Suprapubic skin (tissue), 4 donors: ENCODE results near the gene LUM. TPM values are rescaled to one million over a fixed set of nuclear protein-coding genes. Genes with fewer than 3 reads are reported as not detected.
A peak's percentile ranks its signal among the peaks of the same experiment; 100 is the strongest.

Source experiments
- DNase-seq, 2 donors: peaks; one replicate each; pipeline ENCODE4 v3.0.0-alpha.2; 2019; ENCODE audit warnings: low spot score in 2 of 2
- H3K27ac ChIP-seq: fragments of 200-600 bp; sonication (generic); one replicate; pipeline ENCODE4 v1.5.1; 2019
- H3K27me3 ChIP-seq: fragments of 200-600 bp; sonication (generic); one replicate; pipeline ENCODE4 v1.5.1; 2019
- H3K36me3 ChIP-seq: fragments of 200-600 bp; sonication (generic); one replicate; pipeline ENCODE4 v1.5.1; 2019
- H3K4me1 ChIP-seq: fragments of 200-600 bp; sonication (generic); one replicate; pipeline ENCODE4 v1.5.1; 2019
- H3K4me3 ChIP-seq: fragments of 200-600 bp; sonication (generic); one replicate; pipeline ENCODE4 v1.5.1; 2019; ENCODE audit warnings: mild to moderate bottlenecking
- H3K9me3 ChIP-seq: fragments of 200-600 bp; sonication (generic); one replicate; pipeline ENCODE4 v1.5.1; 2019
- EP300 ChIP-seq: sonication (generic); formaldehyde crosslinking; IDR thresholded peaks from one replicate; pipeline ENCODE4 v1.6.1; 2017; ENCODE audit warnings: antibody characterized with exemption
- POLR2A ChIP-seq, 2 donors: fragments of 450-650 bp; IDR thresholded peaks; one replicate each; pipeline ENCODE4 v1.6.1; 2017; ENCODE audit warnings: antibody characterized with exemption in 2 of 2, mild to moderate bottlenecking in 2 of 2, moderate library complexity in 2 of 2
- POLR2AphosphoS5 ChIP-seq, 3 donors: sonication (generic); formaldehyde crosslinking; IDR thresholded peaks; one replicate each; pipeline ENCODE4 v1.6.1; 2017; ENCODE audit warnings: antibody characterized with exemption in 3 of 3
- WGBS: methylation state at CpG from one replicate; pipeline ENCODE4 v1.1.5; 2018; 5-methylcytosine and 5-hydroxymethylcytosine counted together
- total RNA-seq, 4 donors: library from RNA; depleted of rRNA; stranded (reverse); fragments of >200 nt; gene quantifications; one replicate each; pipeline ENCODE4 v1.1.0, GENCODE V29; 2016
- TF ChIP-seq, protein P1 (sequence below), 2 donors: fragments of 200-600 bp in 1 of 2; fragments of 450-650 bp in 1 of 2; sonication (generic) in 1 of 2; IDR thresholded peaks; one replicate each; pipeline ENCODE4 v1.5.1; 2016 to 2019; ENCODE audit warnings: antibody characterized with exemption in 2 of 2, mild to moderate bottlenecking in 1 of 2, moderate library complexity in 1 of 2

The LUM gene
- total RNA-seq, 4 donors from 2014 or later, result 7.5 to 26.0 (median 14.1) TPM

DNA sequence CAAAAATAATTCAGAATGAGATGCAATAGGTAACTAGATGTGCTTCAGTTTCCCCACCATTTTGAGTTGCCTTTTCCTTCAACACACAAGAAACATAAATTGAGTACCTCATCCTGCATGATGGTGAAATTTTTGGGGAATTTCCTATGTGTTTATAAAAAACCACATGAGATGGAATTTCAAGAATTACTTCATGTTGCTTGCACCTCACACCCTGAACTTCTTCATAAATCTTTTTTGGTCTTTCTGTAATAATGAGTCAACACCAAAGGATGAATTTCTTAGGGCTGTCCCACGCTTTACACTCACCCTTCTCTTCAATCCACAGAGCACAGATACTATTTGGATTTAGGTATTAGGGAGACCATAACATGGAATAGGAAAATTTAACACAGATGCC is 22.6 kb upstream of the LUM start:
- H3K36me3 ChIP-seq, result no peaks in the 10 kb centered on the region
- H3K27me3 ChIP-seq, result no peaks in the 10 kb centered on the region
- DNase-seq, result no peak
- no peak overlapping the region for H3K27ac ChIP-seq
- no peaks in the 10 kb centered on the region for H3K9me3 ChIP-seq
- TF ChIP-seq POLR2AphosphoS5 (IDR thresholded peaks at IDR 0.05) (no peak), POLR2A (IDR thresholded peaks at IDR 0.05) (no peak), EP300 (no peak)
- TF ChIP-seq, protein P1, sequence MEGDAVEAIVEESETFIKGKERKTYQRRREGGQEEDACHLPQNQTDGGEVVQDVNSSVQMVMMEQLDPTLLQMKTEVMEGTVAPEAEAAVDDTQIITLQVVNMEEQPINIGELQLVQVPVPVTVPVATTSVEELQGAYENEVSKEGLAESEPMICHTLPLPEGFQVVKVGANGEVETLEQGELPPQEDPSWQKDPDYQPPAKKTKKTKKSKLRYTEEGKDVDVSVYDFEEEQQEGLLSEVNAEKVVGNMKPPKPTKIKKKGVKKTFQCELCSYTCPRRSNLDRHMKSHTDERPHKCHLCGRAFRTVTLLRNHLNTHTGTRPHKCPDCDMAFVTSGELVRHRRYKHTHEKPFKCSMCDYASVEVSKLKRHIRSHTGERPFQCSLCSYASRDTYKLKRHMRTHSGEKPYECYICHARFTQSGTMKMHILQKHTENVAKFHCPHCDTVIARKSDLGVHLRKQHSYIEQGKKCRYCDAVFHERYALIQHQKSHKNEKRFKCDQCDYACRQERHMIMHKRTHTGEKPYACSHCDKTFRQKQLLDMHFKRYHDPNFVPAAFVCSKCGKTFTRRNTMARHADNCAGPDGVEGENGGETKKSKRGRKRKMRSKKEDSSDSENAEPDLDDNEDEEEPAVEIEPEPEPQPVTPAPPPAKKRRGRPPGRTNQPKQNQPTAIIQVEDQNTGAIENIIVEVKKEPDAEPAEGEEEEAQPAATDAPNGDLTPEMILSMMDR (IDR thresholded peaks at IDR 0.05), result no peak
- H3K4me3 ChIP-seq, result no peak overlapping the region
- peaks cover 12% of the 10 kb centered on the region for H3K4me1 ChIP-seq
- 87% methylated on average over 1 of the region's 1 CpG for WGBS

DNA sequence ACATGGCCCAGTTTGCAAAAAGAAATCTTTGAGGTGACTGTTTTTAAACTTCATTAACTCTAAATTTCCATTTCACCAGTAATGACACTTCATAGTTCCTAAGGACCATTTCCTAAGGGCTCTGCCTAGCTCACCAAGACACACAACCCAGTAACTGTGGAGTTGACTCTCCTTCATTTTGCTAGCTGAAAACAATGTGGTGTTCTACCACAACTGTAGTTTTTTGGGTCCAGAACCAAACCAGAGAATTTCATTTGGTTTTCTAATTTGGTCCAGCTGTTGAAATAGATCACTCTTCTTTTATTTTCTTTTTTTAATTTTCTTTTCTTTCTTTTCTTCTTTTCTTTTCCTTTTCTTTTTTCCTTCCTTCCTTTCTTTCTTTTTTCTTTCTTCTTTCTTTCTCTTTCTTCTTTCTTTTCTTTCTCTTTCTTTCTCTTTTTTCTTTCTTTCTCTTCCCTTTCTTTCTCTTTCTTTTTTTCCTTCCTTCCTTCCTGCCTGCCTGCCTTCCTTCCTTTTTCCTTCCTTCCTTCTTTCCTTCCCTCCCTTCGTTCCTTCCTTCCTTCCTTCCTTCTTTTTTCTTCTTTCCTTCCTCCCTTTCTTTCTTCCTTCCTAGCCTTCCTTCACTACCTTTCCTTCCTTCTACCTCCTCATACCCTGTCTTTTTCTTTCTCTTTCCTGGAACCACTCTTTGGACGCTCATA is 18.5 kb upstream of the LUM start:
- H3K9me3 ChIP-seq, result no peaks in the 10 kb centered on the region
- H3K27ac ChIP-seq, result no peak overlapping the region
- no peaks in the 10 kb centered on the region for H3K36me3 ChIP-seq
- no peak for TF ChIP-seq POLR2AphosphoS5 (IDR thresholded peaks at IDR 0.05)
- no peak for TF ChIP-seq EP300
- TF ChIP-seq, protein P1 (IDR thresholded peaks at IDR 0.05), result no peak
- TF ChIP-seq POLR2A (IDR thresholded peaks at IDR 0.05), result no peak
- no peak overlapping the region for H3K4me3 ChIP-seq
- DNase-seq, result no peak
- 96% methylated on average over 2 of the region's 2 CpGs for WGBS
- peaks cover 11% of the 10 kb centered on the region for H3K4me1 ChIP-seq
- no peaks in the 10 kb centered on the region for H3K27me3 ChIP-seq

DNA sequence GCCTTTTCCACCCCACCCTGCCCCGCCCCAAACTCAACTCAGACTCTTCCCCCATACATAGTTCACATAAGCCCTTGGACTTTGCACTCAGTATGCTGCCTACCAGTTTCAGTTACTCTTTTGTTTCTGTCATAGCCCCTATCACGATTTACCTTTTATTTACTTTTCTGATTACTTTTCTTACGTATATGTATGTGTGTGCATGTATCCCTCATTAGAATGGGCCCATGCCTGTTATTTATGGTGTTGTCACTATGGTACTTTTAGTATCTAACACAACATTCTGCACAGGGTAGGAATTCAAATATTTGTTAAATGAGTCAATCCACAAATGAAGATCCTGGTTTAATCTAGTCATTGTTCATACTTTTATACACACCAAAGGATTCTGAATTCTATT is 16.5 kb upstream of the LUM start:
- WGBS, result 79% methylated on average over 3 of the region's 3 CpGs

DNA sequence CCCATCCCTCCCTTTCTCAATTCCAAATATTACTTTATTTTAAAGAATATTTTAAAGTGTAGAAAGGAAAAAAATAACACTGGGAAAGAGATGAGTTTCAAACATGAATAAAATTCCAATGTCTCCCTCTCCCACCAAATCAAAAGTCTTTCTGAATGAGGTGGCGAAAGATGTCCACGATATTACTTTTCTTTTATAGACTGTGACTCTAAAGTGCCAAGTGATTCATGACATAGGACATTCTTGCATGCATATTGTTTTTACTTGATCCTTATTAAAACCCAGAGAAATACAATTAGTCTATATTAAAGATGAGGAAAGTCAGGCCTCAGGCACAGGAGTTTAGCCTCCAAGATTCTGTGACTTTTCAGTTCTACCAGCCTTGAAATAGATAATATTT is 16.0 kb upstream of the LUM start:
- H3K4me3 ChIP-seq, result no peak overlapping the region
- H3K4me1 ChIP-seq, result peaks cover 11% of the 10 kb centered on the region
- no peaks in the 10 kb centered on the region for H3K9me3 ChIP-seq
- DNase-seq, result no peak
- 75% methylated on average over 2 of the region's 2 CpGs for WGBS
- no peaks in the 10 kb centered on the region for H3K36me3 ChIP-seq
- TF ChIP-seq POLR2AphosphoS5 (IDR thresholded peaks at IDR 0.05) (no peak), EP300 (no peak), POLR2A (IDR thresholded peaks at IDR 0.05) (no peak)
- TF ChIP-seq, protein P1 (IDR thresholded peaks at IDR 0.05), result no peak
- no peak overlapping the region for H3K27ac ChIP-seq
- H3K27me3 ChIP-seq, result no peaks in the 10 kb centered on the region

More for the DNA sequence above, 16.5 kb upstream of the LUM start:
- no peaks in the 10 kb centered on the region for H3K36me3 ChIP-seq
- TF ChIP-seq POLR2A (IDR thresholded peaks at IDR 0.05) (no peak), EP300 (no peak), POLR2AphosphoS5 (IDR thresholded peaks at IDR 0.05) (no peak)
- TF ChIP-seq, protein P1 (IDR thresholded peaks at IDR 0.05), result no peak
- H3K4me3 ChIP-seq, result no peak overlapping the region
- no peaks in the 10 kb centered on the region for H3K9me3 ChIP-seq
- peaks cover 11% of the 10 kb centered on the region for H3K4me1 ChIP-seq
- no peaks in the 10 kb centered on the region for H3K27me3 ChIP-seq
- DNase-seq, result no peak
- no peak overlapping the region for H3K27ac ChIP-seq

DNA sequence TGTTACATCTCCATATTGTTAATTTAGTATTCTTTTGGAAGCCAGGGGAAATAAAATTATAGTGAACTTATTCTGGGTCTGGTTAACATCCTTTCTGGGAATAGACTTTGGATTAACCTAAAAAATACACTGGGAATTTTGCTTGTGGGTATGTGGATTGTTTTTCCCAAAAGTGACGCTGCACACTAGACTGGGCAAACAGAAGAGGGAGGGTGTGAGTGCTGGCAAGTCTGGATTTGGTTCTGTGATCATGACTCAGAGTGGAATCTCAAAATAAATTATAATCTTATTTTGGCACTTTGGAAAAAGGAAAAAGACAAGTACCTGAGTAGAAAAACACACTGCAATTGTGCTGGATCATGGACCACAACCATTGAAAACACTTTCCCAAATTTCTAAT is 15.2 kb upstream of the LUM start:
- Histone ChIP-seq H3K9me3 (no peaks in the 10 kb centered on the region), H3K4me3 (no peak overlapping the region), H3K27me3 (no peaks in the 10 kb centered on the region), H3K27ac (peak overlapping the region; percentile 48), H3K36me3 (no peaks in the 10 kb centered on the region), H3K4me1 (peaks cover 11% of the 10 kb centered on the region)
- no peak for TF ChIP-seq POLR2A (IDR thresholded peaks at IDR 0.05)
- TF ChIP-seq, protein P1 (IDR thresholded peaks at IDR 0.05), result no peak
- no peak for TF ChIP-seq POLR2AphosphoS5 (IDR thresholded peaks at IDR 0.05)
- TF ChIP-seq EP300, result no peak
- WGBS, result 22% methylated on average over 1 of the region's 1 CpG
- DNase-seq, result no peak
